IMR-90 (cell line): Measurements from ENCODE around the gene SMAD2. TPM values are rescaled to one million over a fixed set of nuclear protein-coding genes. Genes with fewer than 3 reads are reported as not detected.
"Not testable (repeated sequence)": the region's sequence is repeated elsewhere in the genome, so short reads cannot be mapped to it uniquely, and the experiment has no call there.

ENCODE experiments used
- ATAC-seq: fragments of 200-7000 bp; cut with Tn5 transposase; 2 replicates; pipeline ENCODE4 v1.9.1; 2020; ENCODE audit warnings: low read depth, mild to moderate bottlenecking, moderate library complexity
- BruUV-seq: library from RNA; stranded (reverse); fragments of 400-500 nt; replicated peaks from 2 replicates; lab custom pipeline; 2021; lab: Mats Ljungman, UMichigan
- CTCF ChIA-PET: fragments of 300-600 bp; formaldehyde crosslinking; extraction: SDS; loops from one replicate; lab custom pipeline; 2021; ENCODE audit warnings: antibody characterized with exemption; lab: Yijun Ruan, JAX
- POLR2A ChIA-PET: fragments of 300-600 bp; sonication (Branson Sonifier 250); formaldehyde crosslinking; loops from one replicate; lab custom pipeline; 2022; ENCODE audit warnings: antibody characterized with exemption; ENCODE audit not compliant: unreplicated experiment; lab: Charles Lee
- DNase-seq: peaks from one replicate; pipeline ENCODE4 v3.0.0; 2013
- H2AFZ ChIP-seq: replicated peaks from 2 replicates; pipeline ENCODE3; 2013; ENCODE audit warnings: low read length, mild to moderate bottlenecking; ENCODE audit not compliant: poor library complexity
- H2AK5ac ChIP-seq: 2 replicates; pipeline ENCODE4 v1.6.1; 2013; ENCODE audit warnings: low read depth, low read length, inconsistent platforms
- H2AK9ac ChIP-seq: replicated peaks from 2 replicates; pipeline ENCODE3; 2013; ENCODE audit warnings: mild to moderate bottlenecking, low read depth, low read length, moderate library complexity; ENCODE audit not compliant: poor library complexity
- H2BK120ac ChIP-seq: 2 replicates; pipeline ENCODE4 v1.6.1; 2013; ENCODE audit warnings: low read depth, low read length, inconsistent platforms
- H2BK15ac ChIP-seq: 3 replicates; pipeline ENCODE4 v1.6.1; 2013; ENCODE audit warnings: low read depth, low read length, inconsistent platforms
- H2BK20ac ChIP-seq: 2 replicates; pipeline ENCODE4 v1.6.1; 2013; ENCODE audit warnings: low read depth, mild to moderate bottlenecking, inconsistent platforms, low read length, moderate library complexity
- H2BK5ac ChIP-seq: 2 replicates; pipeline ENCODE4 v1.6.1; 2013; ENCODE audit warnings: mild to moderate bottlenecking, low read depth, low read length, inconsistent platforms; ENCODE audit not compliant: poor library complexity, severe bottlenecking
- H3K14ac ChIP-seq: replicated peaks from 2 replicates; pipeline ENCODE4 v1.6.1; 2013; ENCODE audit warnings: low read depth, low read length, inconsistent platforms
- H3K18ac ChIP-seq: 2 replicates; pipeline ENCODE4 v1.6.1; 2013; ENCODE audit warnings: low read depth, low read length, control low read depth
- H3K23ac ChIP-seq: 2 replicates; pipeline ENCODE4 v1.6.1; 2013; ENCODE audit warnings: low read depth, low read length, inconsistent platforms
- H3K27ac ChIP-seq: 2 replicates; pipeline ENCODE4 v1.5.1; 2013; ENCODE audit warnings: mild to moderate bottlenecking, control low read depth, low read length; ENCODE audit not compliant: insufficient read depth
- H3K27me3 ChIP-seq: 2 replicates; pipeline ENCODE4 v1.6.1; 2013; ENCODE audit warnings: low read length; ENCODE audit not compliant: control insufficient read depth, insufficient read depth
- H3K36me3 ChIP-seq: 2 replicates; pipeline ENCODE4 v1.6.1; 2013; ENCODE audit warnings: low read length, mixed read lengths; ENCODE audit not compliant: control insufficient read depth, insufficient read depth
- H3K4ac ChIP-seq: 2 replicates; pipeline ENCODE4 v1.6.1; 2013; ENCODE audit warnings: low read depth, low read length, inconsistent platforms
- H3K4me1 ChIP-seq: 2 replicates; pipeline ENCODE4 v1.6.1; 2013; ENCODE audit warnings: low read length, mixed read lengths; ENCODE audit not compliant: control insufficient read depth, insufficient read depth
- H3K4me2 ChIP-seq: 2 replicates; pipeline ENCODE4 v1.6.1; 2013; ENCODE audit warnings: low read depth, mild to moderate bottlenecking, control low read depth, low read length, moderate library complexity
- H3K4me3 ChIP-seq: 2 replicates; pipeline ENCODE4 v1.5.1; 2013; ENCODE audit warnings: low read depth, mild to moderate bottlenecking, control low read depth, low read length, moderate library complexity; ENCODE audit not compliant: insufficient read depth
- H3K56ac ChIP-seq: 2 replicates; pipeline ENCODE4 v1.6.1; 2013; ENCODE audit warnings: low read length, inconsistent platforms; ENCODE audit not compliant: insufficient read depth; ENCODE audit errors: extremely low read depth
- H3K79me1 ChIP-seq, 2 experiments: 2 replicates each; pipeline ENCODE4 v1.6.1; 2013; ENCODE audit warnings: low read length in 2 of 2, inconsistent platforms in 1 of 2, low read depth in 1 of 2
- H3K9ac ChIP-seq: 2 replicates; pipeline ENCODE4 v1.6.1; 2013; ENCODE audit warnings: low read depth, low read length, control low read depth
- H3K9me1 ChIP-seq: 2 replicates; pipeline ENCODE4 v1.6.1; 2013; ENCODE audit warnings: low read length, inconsistent platforms; ENCODE audit not compliant: insufficient read depth
- H3K9me3 ChIP-seq: 2 replicates; pipeline ENCODE4 v1.6.1; 2013; ENCODE audit warnings: low read length; ENCODE audit not compliant: control insufficient read depth, insufficient read depth
- H4K20me1 ChIP-seq: 2 replicates; pipeline ENCODE4 v1.6.1; 2013; ENCODE audit warnings: low read length, inconsistent platforms; ENCODE audit not compliant: insufficient read depth
- H4K5ac ChIP-seq: 2 replicates; pipeline ENCODE4 v1.6.1; 2013; ENCODE audit warnings: mild to moderate bottlenecking, low read depth, low read length, control low read depth
- H4K8ac ChIP-seq, 2 experiments: 2 replicates each; pipeline ENCODE4 v1.6.1; 2013; ENCODE audit warnings: low read depth in 2 of 2, low read length in 2 of 2, control low read depth in 1 of 2, inconsistent platforms in 1 of 2
- H4K91ac ChIP-seq: 2 replicates; pipeline ENCODE4 v1.6.1; 2013; ENCODE audit warnings: low read depth, low read length, inconsistent platforms; ENCODE audit not compliant: insufficient read depth
- RAD21 ChIP-seq: IDR thresholded peaks from 2 replicates; pipeline ENCODE4 v1.6.1; 2012; ENCODE audit warnings: low read length, improper control_type of control experiment
- WGBS, 2 experiments: methylation state at CpG; one replicate each; pipeline versions ENCODE4 v1.1.5 to v1.1.7; 2013; ENCODE audit warnings: missing lambda C conversion rate in 2 of 2; ENCODE audit not compliant: insufficient read length in 1 of 2; ENCODE audit errors: extremely low coverage in 2 of 2; 5-methylcytosine and 5-hydroxymethylcytosine counted together
- dilution Hi-C: fragments of 300-500 bp; cut with HindIII; formaldehyde crosslinking; loops from one replicate; pipeline ENCODE4 v1.14.3; 2018; ENCODE audit warnings: low sequenced_read_pairs; ENCODE audit not compliant: unreplicated experiment
- in situ Hi-C: fragments of 300-500 bp; cut with MboI; formaldehyde crosslinking; loops from 3 replicates; pipeline ENCODE4 v1.14.3; 2019; ENCODE audit warnings: low sequenced_read_pairs, inconsistent platforms, mixed read lengths
- intact Hi-C: fragments of 100-400 bp; cut with micrococcal nuclease; formaldehyde crosslinking; loops from 2 replicates; pipeline ENCODE4 v1.10.0; 2022
- polyA plus RNA-seq, 3 experiments: library from polyadenylated mRNA; depleted of rRNA; stranded (reverse); fragments of >200 nt; gene quantifications; 2 replicates each; pipeline ENCODE4 v1.2.3, GENCODE V29; 2012; ENCODE audit warnings: low replicate concordance in 1 of 3
- total RNA-seq: library from RNA; depleted of rRNA; stranded (reverse); fragments of >200 nt; gene quantifications from 2 replicates; pipeline ENCODE4 v1.2.3, GENCODE V29; 2012

Gene SMAD2
- total and polyA plus RNA-seq, 2 of the 4 experiments (the other 2 are of a cell fraction) = 41.7 to 171 TPM

GRCh38 chr18:47964053-47964452, 33.6 kb upstream of the SMAD2 start:
- H3K18ac ChIP-seq = no peak overlapping the region
- no peak overlapping the region for H2AFZ ChIP-seq
- H3K4me1 ChIP-seq = peaks cover 2% of the 10 kb centered on the region; the same call in 1 of the 2 replicates
- no TSS peak for BruUV-seq
- no peak overlapping the region for H3K4me2 ChIP-seq
- DNase-seq = no peak
- no CpG with 5 or more reads among the region's 4 CpGs for WGBS, 2 experiments
- no peak overlapping the region for H3K56ac ChIP-seq
- no peaks in the 10 kb centered on the region for H3K9me1 ChIP-seq
- no peak overlapping the region for H4K8ac ChIP-seq
- H2BK15ac ChIP-seq = no peak overlapping the region
- no peaks in the 10 kb centered on the region for H4K20me1 ChIP-seq
- ATAC-seq = no peak
- no peak overlapping the region for H4K91ac ChIP-seq
- no peak overlapping the region for H3K4ac ChIP-seq
- no peak overlapping the region for H2AK9ac ChIP-seq
- no peak overlapping the region for H3K9ac ChIP-seq
- H3K79me1 ChIP-seq = no peaks in the 10 kb centered on the region
- no peaks in the 10 kb centered on the region for H3K9me3 ChIP-seq
- dilution Hi-C loops (no loop called here), intact Hi-C loops (no loop called here), in situ Hi-C loops (no loop called here)
- H2BK5ac ChIP-seq = no peak overlapping the region
- no peak overlapping the region for H3K27ac ChIP-seq
- no peak overlapping the region for H3K4me3 ChIP-seq
- ChIA-PET POLR2A (no interaction called here), CTCF (no interaction called here)
- no peak overlapping the region for H3K14ac ChIP-seq
- H2BK120ac ChIP-seq = no peak overlapping the region
- H3K27me3 ChIP-seq = no peaks in the 10 kb centered on the region
- H4K5ac ChIP-seq = no peak overlapping the region
- H3K36me3 ChIP-seq = no peaks in the 10 kb centered on the region
- no peak overlapping the region for H2BK20ac ChIP-seq
- TF ChIP-seq RAD21 = no peak
- no peak overlapping the region for H2AK5ac ChIP-seq
- H3K23ac ChIP-seq = no peak overlapping the region

GRCh38 chr18:47961003-47961402, 30.5 kb upstream of the SMAD2 start:
- CTCF ChIA-PET, H3K4me3 ChIP-seq, H3K56ac ChIP-seq, H3K23ac ChIP-seq, H2AK9ac ChIP-seq, H3K27ac ChIP-seq, H3K36me3 ChIP-seq, intact Hi-C loops, H2AFZ ChIP-seq, H2BK120ac ChIP-seq, H4K20me1 ChIP-seq, H2BK15ac ChIP-seq, H3K14ac ChIP-seq, H4K8ac ChIP-seq, H3K9me3 ChIP-seq, H3K27me3 ChIP-seq, in situ Hi-C loops, ATAC-seq, H3K9ac ChIP-seq, DNase-seq, H2BK5ac ChIP-seq, H3K79me1 ChIP-seq, H3K9me1 ChIP-seq, dilution Hi-C loops, H3K4ac ChIP-seq, POLR2A ChIA-PET, H4K91ac ChIP-seq, H3K18ac ChIP-seq, H3K4me2 ChIP-seq, H2BK20ac ChIP-seq, H2AK5ac ChIP-seq, H4K5ac ChIP-seq, H3K4me1 ChIP-seq, BruUV-seq: not testable (repeated sequence)
- 100% methylated on average over 1 of the region's 7 CpGs; no CpG with 5 or more reads in 1 of the 2 experiments for WGBS, 2 experiments
